Liver (tissue), 3 donors: ENCODE data around the gene DDIAS.

Experiments
- EGR1 ChIP-seq, 2 donors: IDR thresholded peaks; 2 replicates each; pipeline ENCODE4 v1.6.1; 2016 to 2018; ENCODE audit warnings: antibody characterized with exemption in 2 of 2, low read depth in 2 of 2
- GABPA ChIP-seq, 2 donors: IDR thresholded peaks in 1 of 2; conservative IDR thresholded peaks in 1 of 2; 2 replicates each; pipeline ENCODE4 v1.6.1; 2016; ENCODE audit warnings: antibody characterized with exemption in 2 of 2, mild to moderate bottlenecking in 1 of 2, moderate library complexity in 1 of 2
- HNF4G ChIP-seq: IDR thresholded peaks from 2 replicates; pipeline ENCODE4 v1.6.1; 2016; ENCODE audit warnings: antibody characterized with exemption
- JUND ChIP-seq, 2 donors: IDR thresholded peaks; 2 replicates each; pipeline ENCODE4 v1.6.1; 2016; ENCODE audit warnings: antibody characterized with exemption in 2 of 2
- NR2F2 ChIP-seq: IDR thresholded peaks from 2 replicates; pipeline ENCODE4 v1.6.1; 2016; ENCODE audit warnings: antibody characterized with exemption
- RAD21 ChIP-seq, 2 donors: IDR thresholded peaks; 2 replicates each; pipeline ENCODE4 v1.6.1; 2016; ENCODE audit warnings: antibody characterized with exemption in 2 of 2, mild to moderate bottlenecking in 2 of 2
- REST ChIP-seq: IDR thresholded peaks from 2 replicates; pipeline ENCODE4 v1.6.1; 2016; ENCODE audit warnings: antibody characterized with exemption, mild to moderate bottlenecking
- YY1 ChIP-seq: IDR thresholded peaks from 2 replicates; pipeline ENCODE4 v1.6.1; 2016; ENCODE audit warnings: antibody characterized with exemption, mild to moderate bottlenecking
- ZBTB33 ChIP-seq: IDR thresholded peaks from 2 replicates; pipeline ENCODE4 v1.6.1; 2016; ENCODE audit warnings: antibody characterized with exemption
- TF ChIP-seq, protein P1 (sequence below): IDR thresholded peaks from 2 replicates; pipeline ENCODE4 v1.6.1; 2016; ENCODE audit warnings: antibody characterized with exemption
- TF ChIP-seq, protein P2 (sequence below): fragments of 150-350 bp; IDR thresholded peaks from 2 replicates; pipeline ENCODE4 v1.5.1; 2017; ENCODE audit warnings: improper control_type of control experiment, low read depth, low read length; ENCODE audit not compliant: missing input control
- donor health status: healthy.
- donor health status: healthy.

DNA sequence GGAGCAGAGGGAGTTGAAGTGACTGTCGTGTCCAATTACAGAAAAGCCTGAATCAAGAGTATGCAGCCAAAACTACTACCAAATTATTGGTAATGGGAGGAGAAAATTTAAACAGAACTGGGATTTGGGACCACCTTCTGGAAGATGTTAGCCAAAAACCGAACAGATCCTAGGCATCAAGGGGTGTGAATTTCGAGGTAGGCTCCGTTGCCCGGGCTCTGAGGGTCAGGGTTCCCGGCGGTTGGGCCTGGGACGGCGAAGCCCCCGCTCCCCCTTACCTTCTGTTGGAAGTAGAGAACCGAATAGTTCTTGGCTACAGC, 1.6 kb upstream of the DDIAS start:
- TF ChIP-seq, protein P1, sequence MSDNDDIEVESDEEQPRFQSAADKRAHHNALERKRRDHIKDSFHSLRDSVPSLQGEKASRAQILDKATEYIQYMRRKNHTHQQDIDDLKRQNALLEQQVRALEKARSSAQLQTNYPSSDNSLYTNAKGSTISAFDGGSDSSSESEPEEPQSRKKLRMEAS: no peak
- TF ChIP-seq JUND (IDR thresholded peaks at IDR 0.05) (no peak), ZBTB33 (no peak), NR2F2 (no peak), RAD21 (IDR thresholded peaks at IDR 0.05) (no peak), GABPA (IDR thresholded peaks at IDR 0.05 in 1 of 2, conservative IDR thresholded peaks at IDR 0.05 in 1 of 2) (no peak), YY1 (no peak), REST (no peak), EGR1 (IDR thresholded peaks at IDR 0.05; ENCODE audit: low read depth in 2 of 2) (no peak), HNF4G (no peak)
- TF ChIP-seq, protein P2, sequence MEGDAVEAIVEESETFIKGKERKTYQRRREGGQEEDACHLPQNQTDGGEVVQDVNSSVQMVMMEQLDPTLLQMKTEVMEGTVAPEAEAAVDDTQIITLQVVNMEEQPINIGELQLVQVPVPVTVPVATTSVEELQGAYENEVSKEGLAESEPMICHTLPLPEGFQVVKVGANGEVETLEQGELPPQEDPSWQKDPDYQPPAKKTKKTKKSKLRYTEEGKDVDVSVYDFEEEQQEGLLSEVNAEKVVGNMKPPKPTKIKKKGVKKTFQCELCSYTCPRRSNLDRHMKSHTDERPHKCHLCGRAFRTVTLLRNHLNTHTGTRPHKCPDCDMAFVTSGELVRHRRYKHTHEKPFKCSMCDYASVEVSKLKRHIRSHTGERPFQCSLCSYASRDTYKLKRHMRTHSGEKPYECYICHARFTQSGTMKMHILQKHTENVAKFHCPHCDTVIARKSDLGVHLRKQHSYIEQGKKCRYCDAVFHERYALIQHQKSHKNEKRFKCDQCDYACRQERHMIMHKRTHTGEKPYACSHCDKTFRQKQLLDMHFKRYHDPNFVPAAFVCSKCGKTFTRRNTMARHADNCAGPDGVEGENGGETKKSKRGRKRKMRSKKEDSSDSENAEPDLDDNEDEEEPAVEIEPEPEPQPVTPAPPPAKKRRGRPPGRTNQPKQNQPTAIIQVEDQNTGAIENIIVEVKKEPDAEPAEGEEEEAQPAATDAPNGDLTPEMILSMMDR: no peak
